ENCODE results near the gene ENTHD1.
"Not testable (repeated sequence)": the region's sequence is repeated elsewhere in the genome, so short reads cannot be mapped to it uniquely, and the experiment has no call there.

ENTHD1 gene

DNA sequence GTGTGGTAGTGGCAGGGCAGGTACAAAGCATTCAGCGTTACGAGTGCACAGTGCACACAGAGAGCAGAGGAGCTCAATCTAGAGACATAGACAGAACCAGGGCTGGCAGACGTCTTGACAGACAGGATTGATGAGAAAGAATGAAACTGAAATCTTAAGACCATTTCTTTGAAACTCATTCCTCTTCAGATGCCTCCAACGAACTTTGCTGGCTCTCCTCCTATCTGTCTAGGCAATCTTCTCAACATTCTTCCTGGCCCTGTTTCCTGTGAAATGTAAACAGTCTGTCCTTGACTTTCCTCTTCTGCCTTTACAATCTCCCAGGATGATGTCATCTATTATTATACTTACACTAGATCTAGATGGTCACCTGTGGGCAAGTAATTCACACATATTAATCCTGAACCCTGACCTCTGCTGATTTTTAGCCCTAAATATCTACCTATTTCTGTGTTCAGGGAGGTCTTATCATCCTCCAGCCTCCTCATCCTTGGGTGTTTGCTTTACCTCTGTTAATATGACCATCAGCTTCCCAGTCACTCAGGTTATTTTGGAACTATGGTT is 119.5 kb downstream of the ENTHD1 start:
- no peak for DNase-seq

DNA sequence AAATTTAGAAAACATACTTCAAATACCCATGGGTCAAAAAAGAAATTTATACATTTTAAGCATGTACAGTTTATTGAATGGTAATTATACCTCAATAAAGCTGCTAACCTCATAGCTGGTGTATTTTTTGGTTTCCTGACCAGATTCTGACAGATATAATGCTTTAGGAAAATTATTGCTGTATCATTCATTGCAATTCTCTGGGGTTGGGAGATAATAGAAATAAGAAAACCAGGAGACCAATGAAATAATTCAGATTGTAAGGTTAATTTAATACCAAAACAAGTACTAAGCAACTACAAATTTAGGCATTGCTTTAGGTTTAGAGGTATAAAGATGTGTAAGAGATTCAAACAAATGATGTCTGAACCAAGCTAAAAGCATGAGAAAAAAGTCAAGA is 120.1 kb downstream of the ENTHD1 start:
- DNase-seq, result no peak

DNA sequence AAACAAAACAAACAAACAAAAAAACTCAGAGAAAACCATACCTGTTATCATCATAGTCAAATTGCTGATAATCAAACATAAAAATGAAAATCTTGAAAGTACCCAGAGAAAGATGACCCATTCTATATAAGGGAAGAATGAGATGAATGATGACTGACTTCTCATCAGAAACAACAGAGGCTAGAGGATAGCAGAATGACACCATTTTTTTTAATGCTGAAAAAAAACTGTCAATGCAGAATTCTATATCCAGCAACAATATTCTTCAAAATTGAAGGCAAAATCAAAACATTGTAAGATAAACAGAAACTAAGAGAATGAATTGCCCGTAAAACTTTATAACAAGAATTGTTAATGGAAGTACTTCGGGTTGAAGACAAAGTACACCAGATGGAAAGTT is 122.1 kb downstream of the ENTHD1 start:
- no peak for DNase-seq

DNA sequence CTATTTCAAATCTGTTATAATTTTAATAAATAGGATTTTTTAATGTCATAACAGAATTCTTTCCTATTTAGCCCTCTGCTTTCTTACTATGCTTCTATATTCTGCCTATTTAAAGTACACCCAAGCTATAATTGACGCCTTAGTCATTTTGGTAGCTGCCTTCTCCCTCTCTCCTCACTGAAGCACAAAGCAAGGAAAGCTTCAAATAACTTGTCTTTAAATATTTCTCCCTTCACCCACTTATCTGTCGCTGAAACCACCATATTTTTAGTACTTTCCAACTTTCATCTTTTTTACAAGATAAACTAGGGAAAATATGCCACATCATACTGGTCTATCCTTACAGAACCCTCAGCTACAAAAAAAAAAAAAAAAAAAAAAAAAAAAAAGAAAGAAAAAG is 127.9 kb downstream of the ENTHD1 start:
- no peak for DNase-seq

DNA sequence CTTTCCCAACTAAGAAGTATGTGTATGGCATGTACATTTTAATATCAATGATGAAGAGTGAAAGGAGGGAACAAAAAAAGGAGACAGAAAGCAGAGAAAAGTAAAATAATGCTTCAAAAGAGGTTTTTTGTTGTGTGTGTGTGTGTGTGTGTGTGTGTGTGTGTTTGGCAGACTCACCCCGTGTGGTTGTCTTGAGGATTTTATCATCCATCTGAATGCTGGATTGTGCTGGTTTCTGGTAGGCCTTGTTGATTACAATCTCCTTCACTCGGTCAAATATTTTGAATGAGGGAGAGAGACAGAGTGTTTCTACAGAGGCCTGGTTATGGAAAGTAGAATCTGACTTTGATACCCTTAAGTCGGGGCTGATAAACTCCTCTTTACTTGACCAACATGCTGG is 128.5 kb downstream of the ENTHD1 start:
- DNase-seq, result no peak

DNA sequence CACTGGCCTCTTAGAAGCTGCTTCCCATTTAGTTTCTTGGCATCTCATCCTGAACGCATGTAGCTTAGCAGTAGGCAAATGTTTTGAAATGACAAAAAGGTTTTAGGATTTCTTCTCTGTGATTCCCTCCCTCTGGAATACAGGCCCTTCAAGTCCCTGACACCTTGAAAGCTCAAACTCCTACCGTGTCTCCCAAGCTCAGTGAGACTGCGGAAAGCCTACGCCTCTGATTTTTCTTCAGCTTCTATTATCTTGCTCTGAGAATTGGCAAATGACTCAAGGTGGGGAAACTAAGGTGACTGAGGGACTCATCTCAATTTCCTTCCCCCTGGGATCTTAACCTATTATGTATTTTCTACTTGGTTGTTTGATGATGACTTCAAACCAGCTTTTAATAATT is 130.3 kb downstream of the ENTHD1 start:
- DNase-seq, result no peak

DNA sequence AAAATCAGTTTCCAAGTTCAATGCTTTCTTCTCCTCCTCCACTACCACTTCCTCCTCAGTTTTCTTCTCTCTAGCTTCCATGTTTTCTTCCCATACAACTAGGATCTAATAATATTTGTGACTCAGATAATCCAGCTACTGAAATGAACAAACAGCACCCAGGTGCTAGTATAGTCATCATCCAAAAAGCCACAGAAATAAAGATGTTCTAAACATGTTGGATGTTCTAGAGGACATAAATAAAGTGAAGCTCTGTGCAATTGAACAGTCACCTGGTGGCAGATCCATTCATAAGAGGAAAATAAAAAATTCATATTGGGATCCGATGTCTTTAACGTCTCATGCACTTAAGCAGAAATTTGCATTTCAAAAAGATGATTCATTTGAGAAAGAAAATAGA is 142.8 kb downstream of the ENTHD1 start:
- DNase-seq, result no peak

DNA sequence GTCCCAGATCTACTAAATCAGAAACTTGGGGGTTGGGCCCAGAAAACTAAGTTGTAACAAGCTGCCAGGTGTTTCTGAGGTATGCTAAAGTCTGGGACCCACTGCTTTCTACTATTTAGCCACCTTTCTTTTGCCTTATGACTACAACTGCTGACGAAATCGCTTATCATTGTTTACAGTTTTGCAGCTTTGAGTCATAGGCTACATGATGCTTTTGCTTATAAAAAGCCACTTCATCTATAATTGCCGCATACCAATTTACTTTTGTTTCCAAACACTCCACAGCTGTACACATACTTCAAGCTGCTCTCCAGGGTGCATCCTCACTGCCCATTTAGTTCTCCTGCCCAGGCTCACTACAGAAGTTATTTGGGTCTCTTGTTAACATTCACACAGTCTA is 144.7 kb downstream of the ENTHD1 start:
- DNase-seq, result no peak

DNA sequence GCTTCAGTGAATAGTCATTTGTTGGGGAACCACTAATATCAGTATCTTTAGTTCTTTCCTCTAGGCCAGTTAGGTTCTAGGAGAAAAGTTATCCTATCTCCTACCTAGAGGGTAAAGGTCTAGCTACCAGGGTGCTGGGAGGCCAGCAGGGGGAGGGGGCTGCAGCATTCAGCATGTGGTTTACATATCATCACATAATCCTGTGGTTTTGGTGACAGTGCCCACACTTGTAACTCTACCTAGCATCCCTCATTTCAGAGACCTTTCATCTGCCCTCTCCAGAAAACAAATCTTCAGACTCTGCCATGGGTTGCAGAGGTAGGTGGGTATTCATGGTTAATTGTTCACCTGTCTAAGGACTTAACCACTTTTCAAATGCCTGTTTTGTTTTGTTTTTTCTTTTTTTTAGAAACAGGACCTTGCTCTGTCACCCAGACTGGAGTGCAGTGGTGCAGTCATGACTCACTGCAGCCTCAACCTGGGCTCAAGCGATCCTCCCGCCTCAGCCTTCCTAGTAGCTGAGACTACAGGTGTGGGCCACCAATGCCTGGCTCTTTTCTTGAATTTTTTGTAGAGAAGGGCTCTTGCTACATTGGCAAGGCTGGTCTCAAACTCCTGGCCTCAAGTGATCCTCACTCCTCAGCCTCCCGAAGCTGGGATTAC is 146.8 kb downstream of the ENTHD1 start:
- no peak for DNase-seq

DNA sequence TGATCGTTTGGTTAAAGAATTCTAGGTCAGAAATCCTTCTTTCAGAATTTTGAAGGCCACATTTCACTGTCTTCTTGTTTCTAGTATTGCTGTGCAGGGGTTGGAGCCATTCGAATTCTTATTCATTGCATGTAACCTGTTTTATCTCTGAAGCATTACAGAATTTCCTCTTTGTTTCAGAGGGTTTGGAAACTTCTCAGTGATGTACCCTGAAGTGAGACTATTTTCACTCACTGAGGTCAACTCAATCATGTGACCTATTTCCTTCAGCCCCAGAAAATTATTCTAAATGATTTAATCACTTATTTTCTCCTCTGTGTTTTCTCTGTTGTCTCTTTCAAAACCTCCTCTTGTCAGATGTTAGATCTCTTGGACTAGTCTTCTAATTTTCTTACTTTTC is 147.8 kb downstream of the ENTHD1 start:
- no peak for DNase-seq

DNA sequence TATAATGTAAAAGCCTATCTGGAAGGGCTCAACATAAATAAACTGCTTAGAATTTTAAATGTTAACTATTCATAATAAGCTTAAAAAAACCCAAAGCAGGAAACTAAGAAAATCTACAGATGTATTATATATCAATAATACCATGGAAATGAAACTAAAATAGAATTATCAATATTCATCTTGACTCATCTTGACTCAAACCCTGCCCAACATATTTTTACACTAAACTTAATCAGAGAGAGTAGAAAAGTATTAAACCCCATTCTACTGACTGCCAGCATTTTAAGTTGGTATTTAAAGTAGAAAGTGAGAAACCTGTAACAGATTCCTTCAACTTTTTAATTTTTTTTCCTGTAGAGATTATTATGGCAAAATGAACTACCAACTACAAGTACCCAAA is 149.2 kb downstream of the ENTHD1 start:
- DNase-seq, result no peak

DNA sequence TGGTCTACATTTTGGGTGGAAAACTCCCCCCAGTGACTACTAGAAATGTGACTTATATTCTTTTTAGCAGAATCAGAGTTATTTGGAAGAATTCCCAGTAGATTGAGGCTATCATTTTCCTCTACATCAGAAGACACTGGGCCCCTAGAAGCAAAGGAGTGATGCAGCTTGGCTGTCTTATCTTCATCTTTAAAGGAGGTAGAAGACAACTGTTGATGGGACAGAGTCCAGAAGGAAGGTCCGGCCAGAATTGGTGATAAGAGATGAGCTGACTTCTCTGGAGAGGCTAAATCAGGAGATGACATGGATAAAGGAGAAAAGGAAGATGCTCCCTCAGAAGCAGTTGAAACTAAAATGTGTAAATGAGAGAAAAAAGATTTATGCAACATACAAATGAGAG is 149.6 kb downstream of the ENTHD1 start:
- no peak for DNase-seq

DNA sequence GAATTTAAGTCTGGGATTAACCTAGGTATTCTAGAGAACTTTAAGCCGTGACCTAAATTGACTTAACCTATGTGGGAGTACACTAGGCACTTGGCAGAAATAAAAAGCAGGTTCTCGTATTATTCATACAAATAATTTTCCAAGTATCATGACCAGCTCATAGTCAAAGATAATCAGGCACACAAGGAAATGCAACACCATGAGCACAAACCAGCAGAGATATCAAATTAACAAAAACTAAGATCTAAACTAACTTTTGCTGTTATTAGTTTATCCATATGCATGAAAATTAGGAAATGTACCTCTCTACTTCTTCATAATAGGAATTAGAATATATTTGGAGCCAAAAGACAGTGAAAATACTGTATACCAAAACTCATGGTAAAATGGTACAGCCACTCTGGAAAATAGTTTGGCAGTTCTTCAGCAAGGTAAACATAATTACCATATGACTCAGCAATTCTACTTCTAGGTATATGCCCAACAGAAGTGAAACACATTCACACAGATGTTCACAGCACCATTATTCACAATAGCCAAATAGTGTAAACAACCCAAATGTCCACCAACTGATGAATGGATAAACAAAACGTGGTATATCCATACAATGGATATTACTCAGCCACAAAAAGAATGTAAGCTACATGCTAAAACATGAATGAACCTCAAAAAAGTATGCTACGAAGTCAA is 154.1 kb downstream of the ENTHD1 start:
- DNase-seq, result no peak

DNA sequence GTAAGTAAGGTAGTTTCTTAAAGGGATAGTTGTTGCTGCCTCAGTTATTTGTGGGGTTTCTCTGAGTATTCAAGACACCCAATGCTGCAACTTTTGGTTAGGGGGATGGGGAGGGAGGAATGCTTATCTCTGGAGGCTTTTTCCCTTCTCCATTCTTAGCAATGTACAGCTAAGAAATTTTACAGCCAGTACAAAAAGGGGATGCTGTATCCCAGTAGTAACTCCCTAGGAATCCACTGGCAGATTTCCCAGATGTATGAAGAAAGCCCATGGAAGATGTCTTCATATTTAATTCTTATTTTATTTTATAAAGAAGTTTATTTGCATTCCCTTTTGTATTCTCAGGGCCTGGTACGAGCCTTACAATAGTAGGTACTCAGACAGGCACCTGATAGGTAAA is 154.8 kb downstream of the ENTHD1 start:
- no peak for DNase-seq

DNA sequence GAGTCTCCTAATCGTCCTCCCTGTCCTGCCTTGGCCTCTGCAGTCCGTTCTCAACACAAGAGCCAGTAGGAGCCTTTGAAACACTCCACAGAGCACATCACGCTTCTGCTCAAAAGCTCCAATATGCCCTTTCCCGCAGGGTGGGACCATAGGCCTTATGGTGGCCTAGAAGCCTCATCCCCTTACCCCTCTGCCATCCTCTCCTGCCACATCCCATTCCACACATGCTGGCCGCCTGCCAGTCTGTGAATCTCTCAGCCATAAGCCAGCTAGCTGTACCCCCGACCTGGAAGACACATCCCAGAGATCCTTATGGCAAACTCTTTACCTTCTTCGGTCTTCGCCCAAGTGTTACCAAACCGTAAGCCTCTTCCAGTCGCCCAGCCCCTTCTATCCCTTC is 157.8 kb downstream of the ENTHD1 start:
- DNase-seq, result no peak

DNA sequence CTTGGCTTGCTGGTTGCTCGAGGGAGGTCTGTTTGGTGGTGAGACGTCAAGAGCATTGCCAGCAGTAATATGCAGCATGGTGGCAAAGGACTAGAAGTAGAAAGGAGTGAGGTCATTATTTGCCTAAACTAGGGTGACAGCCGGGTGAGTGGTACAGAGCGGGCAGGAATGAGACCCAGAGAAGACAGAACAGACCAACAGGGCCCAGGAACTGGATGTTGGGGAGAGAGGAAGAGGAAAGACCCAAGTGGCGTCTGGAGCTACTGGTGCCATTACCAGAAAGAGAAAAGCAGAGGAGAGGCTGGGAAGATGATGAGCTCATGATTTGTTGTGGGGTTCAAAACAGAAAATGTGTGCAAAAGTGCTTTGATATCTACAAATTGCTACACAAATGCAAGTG is 158.7 kb downstream of the ENTHD1 start:
- DNase-seq, result no peak

DNA sequence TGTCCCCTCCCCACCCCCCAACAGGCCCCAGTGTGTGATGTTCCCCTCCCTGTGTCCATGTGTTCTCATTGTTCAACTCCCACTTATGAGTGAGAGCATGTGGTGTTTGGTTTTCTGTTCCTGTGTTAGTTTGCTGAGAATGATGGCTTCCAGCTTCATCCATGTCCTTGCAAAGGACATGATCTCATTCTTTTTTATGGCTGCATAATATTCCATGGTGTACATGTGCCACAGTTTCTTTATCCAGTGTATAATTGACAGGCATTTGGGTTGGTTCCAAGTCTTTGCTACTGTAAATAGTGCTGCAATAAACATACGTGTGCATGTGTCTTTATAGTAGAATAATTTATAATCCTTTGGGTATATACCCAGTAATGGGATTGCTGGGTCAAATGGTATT is 159.5 kb downstream of the ENTHD1 start:
- DNase-seq, result not testable (repeated sequence)

DNA sequence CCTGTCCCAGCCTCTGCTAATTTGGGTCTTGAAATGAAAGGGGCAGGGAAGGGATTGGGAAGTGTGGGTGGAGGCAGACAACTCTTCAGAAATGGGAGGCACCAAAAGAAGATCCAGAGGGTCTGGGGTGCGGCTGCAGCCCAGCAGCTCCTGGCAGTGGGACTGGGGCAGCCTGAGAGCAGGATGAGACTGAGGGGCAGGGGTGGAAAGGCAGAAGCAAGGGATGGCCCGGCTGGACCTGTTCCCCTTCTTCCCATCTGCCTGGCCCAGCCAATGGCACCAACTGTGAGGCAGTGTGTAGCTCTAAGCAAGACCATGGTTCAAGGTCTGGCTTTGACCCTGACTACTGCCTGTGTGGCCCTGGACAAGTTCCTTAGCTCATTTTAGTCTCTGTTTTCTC is 160.4 kb downstream of the ENTHD1 start:
- no peak for DNase-seq

DNA sequence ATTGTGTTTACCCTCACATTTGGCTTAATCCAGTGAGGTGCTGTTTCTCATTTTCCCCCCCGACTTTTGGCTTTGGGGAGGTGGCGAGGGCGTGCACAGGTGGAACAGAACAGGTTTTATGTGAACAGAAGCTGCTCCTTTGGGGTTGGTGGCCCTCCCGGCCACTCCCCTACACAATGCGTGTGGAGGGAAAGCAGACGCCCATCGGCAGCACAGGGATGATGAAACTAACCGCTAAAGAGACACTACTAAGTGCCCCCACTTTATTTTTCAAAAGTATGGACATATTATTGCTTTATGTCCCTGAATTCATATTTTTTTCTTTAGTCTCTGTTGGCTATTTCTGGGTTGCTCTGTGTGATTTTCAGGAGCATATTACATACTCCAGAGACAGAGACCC is 160.9 kb downstream of the ENTHD1 start:
- no peak for DNase-seq

DNA sequence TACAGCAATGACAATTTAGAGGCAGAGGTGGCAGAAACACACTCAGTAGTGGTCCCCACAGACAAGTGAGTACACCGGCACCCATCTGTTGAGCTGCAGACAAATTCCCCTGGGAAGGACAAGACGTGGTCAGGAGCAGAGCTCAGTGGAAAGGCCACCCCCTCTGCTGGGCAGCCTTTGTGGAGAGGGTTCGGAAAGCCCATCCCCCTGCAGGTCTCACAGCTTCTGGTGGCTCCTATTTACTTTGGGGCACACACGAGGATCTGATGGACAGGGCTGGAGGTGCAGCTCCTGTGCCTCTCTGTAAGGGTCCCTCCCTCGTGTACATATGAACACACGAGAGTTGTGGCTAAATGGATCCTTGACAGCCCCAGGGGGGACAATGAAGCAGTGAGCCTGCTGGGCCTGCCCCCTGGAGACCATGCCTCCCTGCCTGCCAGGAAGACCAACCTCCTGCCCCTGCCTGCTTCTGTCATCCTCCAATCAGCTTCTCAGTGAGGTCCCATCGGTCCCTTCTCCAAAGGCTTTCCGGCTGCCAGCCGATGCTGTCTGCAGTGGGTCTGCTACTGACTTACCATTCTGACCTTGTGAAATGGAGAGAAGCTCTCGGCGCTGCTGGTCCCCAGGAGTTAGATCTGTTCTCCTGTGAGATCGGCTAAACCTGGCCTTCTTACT is 161.5 kb downstream of the ENTHD1 start:
- no peak for DNase-seq

DNA sequence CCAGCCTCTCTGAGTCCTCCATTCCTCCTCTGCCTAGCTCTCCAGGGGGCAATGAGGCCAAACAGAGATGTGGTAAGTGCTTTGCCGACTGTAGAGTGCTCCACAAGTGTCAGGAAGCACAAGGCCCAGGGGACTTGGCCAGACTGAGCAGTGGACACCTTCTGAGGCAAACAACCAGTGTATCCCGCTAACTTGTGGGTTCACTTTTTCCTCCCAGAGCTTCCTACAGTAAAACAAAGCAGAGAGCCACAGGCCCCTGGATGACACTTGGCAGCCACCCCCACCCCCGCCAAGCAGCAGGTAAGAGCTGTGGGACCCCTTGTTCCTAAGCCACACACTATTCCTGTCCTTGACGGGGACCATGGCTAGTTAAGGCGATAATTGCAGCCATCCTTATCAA is 162.1 kb downstream of the ENTHD1 start:
- DNase-seq, result no peak

DNA sequence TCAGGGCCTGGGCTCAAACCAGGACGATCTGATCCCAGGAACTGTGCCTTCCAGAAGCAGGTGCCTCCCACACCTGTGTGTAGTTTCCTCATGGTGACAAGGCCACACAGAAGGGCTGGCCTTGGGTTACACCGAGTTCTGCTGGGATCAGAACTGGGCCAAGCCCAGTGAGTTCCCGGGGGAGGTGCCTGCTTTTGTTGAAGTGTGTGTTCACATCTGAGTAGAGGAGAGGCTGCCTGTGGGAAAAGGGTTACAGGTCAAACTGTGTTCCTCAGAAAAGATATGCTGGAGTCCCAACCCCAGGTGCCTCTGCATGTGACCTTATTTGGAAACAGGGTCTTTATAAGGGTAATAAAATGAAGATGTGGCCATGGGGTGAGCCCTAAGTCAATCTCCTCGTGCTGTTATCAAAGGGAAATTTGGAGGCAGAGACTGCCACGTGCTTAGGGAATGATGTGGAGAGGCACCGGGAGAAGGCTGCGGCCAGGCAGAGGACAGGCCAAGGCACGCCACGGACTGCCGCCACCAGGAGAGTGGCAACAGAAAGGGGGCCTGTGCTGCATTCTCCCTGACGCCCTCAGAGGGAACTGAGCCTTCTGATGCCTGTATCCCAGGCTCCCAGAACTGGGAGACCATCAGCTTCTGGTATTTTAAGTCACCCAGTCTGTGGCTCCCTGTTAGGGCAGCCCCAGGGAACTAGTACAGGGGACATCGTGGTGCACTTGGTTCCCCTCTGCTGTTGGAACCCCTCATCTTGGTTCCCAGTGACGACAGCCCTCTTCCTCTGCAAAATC is 164.2 kb downstream of the ENTHD1 start:
- no peak for DNase-seq

DNA sequence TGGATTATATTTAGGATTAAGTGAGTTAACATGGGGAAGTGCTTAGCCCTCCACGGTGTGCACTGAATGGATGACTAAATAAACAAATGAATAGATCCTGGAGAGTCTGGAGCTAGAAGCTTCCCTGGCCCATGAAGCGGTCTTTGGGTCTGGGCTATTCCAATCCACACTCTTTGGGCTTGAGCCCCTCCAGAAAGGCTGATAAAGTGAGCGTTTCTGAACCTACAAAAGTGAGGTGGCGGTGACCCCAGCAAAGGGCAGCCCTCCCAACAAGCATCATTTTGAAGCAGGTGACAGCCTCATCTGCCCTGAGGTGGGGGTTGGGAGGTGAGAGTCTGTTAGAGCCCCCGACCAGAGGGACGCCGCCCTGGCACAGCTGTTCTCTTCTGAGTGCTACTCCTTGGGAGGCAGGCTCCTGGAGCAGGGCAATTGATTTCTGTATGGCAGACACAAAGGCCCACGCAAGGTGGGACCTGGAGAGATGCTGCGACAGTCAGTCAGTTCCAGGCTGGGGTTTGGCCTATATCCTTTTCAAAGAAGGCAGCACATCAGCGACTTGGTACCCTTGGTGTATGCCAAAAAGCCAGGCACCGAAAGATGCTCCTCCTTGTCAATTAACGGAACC is 165.2 kb downstream of the ENTHD1 start:
- no peak for DNase-seq
